ENCODE measurements around the gene MAPK6.

GRCh38 chr15:52086011-52086786, 67.2 kb downstream of the MAPK6 start:
- TF ChIP-seq, protein P1, sequence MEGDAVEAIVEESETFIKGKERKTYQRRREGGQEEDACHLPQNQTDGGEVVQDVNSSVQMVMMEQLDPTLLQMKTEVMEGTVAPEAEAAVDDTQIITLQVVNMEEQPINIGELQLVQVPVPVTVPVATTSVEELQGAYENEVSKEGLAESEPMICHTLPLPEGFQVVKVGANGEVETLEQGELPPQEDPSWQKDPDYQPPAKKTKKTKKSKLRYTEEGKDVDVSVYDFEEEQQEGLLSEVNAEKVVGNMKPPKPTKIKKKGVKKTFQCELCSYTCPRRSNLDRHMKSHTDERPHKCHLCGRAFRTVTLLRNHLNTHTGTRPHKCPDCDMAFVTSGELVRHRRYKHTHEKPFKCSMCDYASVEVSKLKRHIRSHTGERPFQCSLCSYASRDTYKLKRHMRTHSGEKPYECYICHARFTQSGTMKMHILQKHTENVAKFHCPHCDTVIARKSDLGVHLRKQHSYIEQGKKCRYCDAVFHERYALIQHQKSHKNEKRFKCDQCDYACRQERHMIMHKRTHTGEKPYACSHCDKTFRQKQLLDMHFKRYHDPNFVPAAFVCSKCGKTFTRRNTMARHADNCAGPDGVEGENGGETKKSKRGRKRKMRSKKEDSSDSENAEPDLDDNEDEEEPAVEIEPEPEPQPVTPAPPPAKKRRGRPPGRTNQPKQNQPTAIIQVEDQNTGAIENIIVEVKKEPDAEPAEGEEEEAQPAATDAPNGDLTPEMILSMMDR (IDR thresholded peaks at IDR 0.05; ENCODE audit: low read length), result no peak
- no peak for TF ChIP-seq EZH2 (IDR thresholded peaks at IDR 0.05; ENCODE audit: borderline replicate concordance, low read length)
